Muscle layer of colon (tissue), 2 donors: ENCODE data around the gene SOWAHA.
"Not testable (repeated sequence)": the region's sequence is repeated elsewhere in the genome, so short reads cannot be mapped to it uniquely, and the experiment has no call there.

Experiments
- H3K27ac ChIP-seq: one replicate; pipeline ENCODE4 v1.7.0; 2013; ENCODE audit warnings: low read depth, mild to moderate bottlenecking, low read length, moderate library complexity
- H3K27me3 ChIP-seq, 2 donors: one replicate each; pipeline ENCODE4 v1.7.0; 2013; ENCODE audit warnings: low read length in 2 of 2, mild to moderate bottlenecking in 2 of 2; ENCODE audit not compliant: insufficient read depth in 2 of 2, control insufficient read depth in 1 of 2
- H3K36me3 ChIP-seq: one replicate; pipeline ENCODE4 v1.7.0; 2013; ENCODE audit warnings: mild to moderate bottlenecking, low read length; ENCODE audit not compliant: insufficient read depth
- H3K4me1 ChIP-seq: one replicate; pipeline ENCODE4 v1.7.0; 2013; ENCODE audit warnings: mild to moderate bottlenecking, low read length; ENCODE audit not compliant: insufficient read depth
- H3K4me3 ChIP-seq, 2 donors: one replicate each; pipeline ENCODE4 v1.7.0; 2013; ENCODE audit warnings: low read length in 2 of 2, low read depth in 1 of 2, mild to moderate bottlenecking in 1 of 2, moderate library complexity in 1 of 2
- H3K9ac ChIP-seq: one replicate; pipeline ENCODE4 v1.7.0; 2013; ENCODE audit warnings: low read length
- H3K9me3 ChIP-seq: one replicate; pipeline ENCODE4 v1.7.0; 2013; ENCODE audit warnings: mild to moderate bottlenecking, low read length
- donor health status: abdominal sarcoma.
- donor health status: Adenocarcinoma of cecum.

The SOWAHA gene

GRCh38 chr5:132791026-132791425, 22.1 kb upstream of the SOWAHA start:
- Histone ChIP-seq H3K9ac (no peak overlapping the region), H3K36me3 (no peaks in the 10 kb centered on the region), H3K4me3 (no peak overlapping the region), H3K9me3 (no peaks in the 10 kb centered on the region), H3K4me1 (no peaks in the 10 kb centered on the region), H3K27ac (no peak overlapping the region), H3K27me3 (no peaks in the 10 kb centered on the region)

GRCh38 chr5:132797651-132798050, 15.5 kb upstream of the SOWAHA start:
- Histone ChIP-seq H3K4me1 (no peaks in the 10 kb centered on the region), H3K27ac (no peak overlapping the region), H3K9me3 (no peaks in the 10 kb centered on the region), H3K27me3 (no peaks in the 10 kb centered on the region), H3K4me3 (no peak overlapping the region), H3K9ac (no peak overlapping the region), H3K36me3 (no peaks in the 10 kb centered on the region)

- Histone ChIP-seq H3K36me3 (no peaks in the 10 kb centered on the region), H3K9me3 (no peaks in the 10 kb centered on the region), H3K9ac (no peak overlapping the region), H3K27me3 (no peaks in the 10 kb centered on the region), H3K27ac (no peak overlapping the region), H3K4me1 (no peaks in the 10 kb centered on the region), H3K4me3 (no peak overlapping the region)
These were observed 13.7 kb upstream of the SOWAHA start for GRCh38 chr5:132799392-132799791.

GRCh38 chr5:132800545-132800944, 12.6 kb upstream of the SOWAHA start:
- Histone ChIP-seq H3K9me3 (no peaks in the 10 kb centered on the region), H3K9ac (no peak overlapping the region), H3K27ac (no peak overlapping the region), H3K4me1 (no peaks in the 10 kb centered on the region), H3K27me3 (no peaks in the 10 kb centered on the region), H3K4me3 (no peak overlapping the region), H3K36me3 (no peaks in the 10 kb centered on the region)

GRCh38 chr5:132802044-132802684, 10.9 kb upstream of the SOWAHA start:
- H3K4me1 ChIP-seq = no peaks in the 10 kb centered on the region
- no peaks in the 10 kb centered on the region for H3K36me3 ChIP-seq

GRCh38 chr5:132802685-132803066, 10.4 kb upstream of the SOWAHA start:
- not testable (repeated sequence) for H3K27me3 ChIP-seq, H3K36me3 ChIP-seq, H3K27ac ChIP-seq, H3K4me3 ChIP-seq, H3K4me1 ChIP-seq, H3K9me3 ChIP-seq, H3K9ac ChIP-seq

More at GRCh38 chr5:132802044-132802684, 10.9 kb upstream of the SOWAHA start:
- Histone ChIP-seq H3K4me3 (no peak overlapping the region), H3K27ac (no peak overlapping the region), H3K9me3 (no peaks in the 10 kb centered on the region), H3K27me3 (no peaks in the 10 kb centered on the region), H3K9ac (no peak overlapping the region)

GRCh38 chr5:132804219-132804618, 8.9 kb upstream of the SOWAHA start:
- not testable (repeated sequence) for H3K36me3 ChIP-seq, H3K27ac ChIP-seq, H3K4me1 ChIP-seq

GRCh38 chr5:132805872-132806271, 7.2 kb upstream of the SOWAHA start:
- H3K9me3 ChIP-seq, H3K36me3 ChIP-seq, H3K4me3 ChIP-seq, H3K27me3 ChIP-seq, H3K9ac ChIP-seq, H3K27ac ChIP-seq, H3K4me1 ChIP-seq: not testable (repeated sequence)

More at GRCh38 chr5:132804219-132804618, 8.9 kb upstream of the SOWAHA start:
- H3K27me3 ChIP-seq, H3K4me3 ChIP-seq, H3K9me3 ChIP-seq, H3K9ac ChIP-seq: not testable (repeated sequence)

GRCh38 chr5:132806804-132807162, 6.3 kb upstream of the SOWAHA start:
- H3K4me3 ChIP-seq, H3K27ac ChIP-seq, H3K9ac ChIP-seq, H3K27me3 ChIP-seq, H3K4me1 ChIP-seq, H3K9me3 ChIP-seq, H3K36me3 ChIP-seq: not testable (repeated sequence)

- Histone ChIP-seq H3K27me3 (peaks cover 12 to 15% of the 10 kb centered on the region in 2 donors), H3K4me1 (no peaks in the 10 kb centered on the region), H3K9ac (no peak overlapping the region), H3K9me3 (no peaks in the 10 kb centered on the region), H3K36me3 (no peaks in the 10 kb centered on the region), H3K4me3 (no peak overlapping the region), H3K27ac (no peak overlapping the region)
These were observed 5.8 kb upstream of the SOWAHA start for GRCh38 chr5:132807163-132807838.

GRCh38 chr5:132808448-132808847, 4.7 kb upstream of the SOWAHA start:
- H3K4me3 ChIP-seq = no peak overlapping the region
- H3K9ac ChIP-seq = no peak overlapping the region
- H3K9me3 ChIP-seq = no peaks in the 10 kb centered on the region
- H3K27me3 ChIP-seq = peaks cover 20 to 23% of the 10 kb centered on the region in 2 donors
- H3K36me3 ChIP-seq = no peaks in the 10 kb centered on the region
- no peak overlapping the region for H3K27ac ChIP-seq
- no peaks in the 10 kb centered on the region for H3K4me1 ChIP-seq

GRCh38 chr5:132808866-132809265, 4.2 kb upstream of the SOWAHA start:
- peaks cover 20 to 27% of the 10 kb centered on the region in 2 donors for H3K27me3 ChIP-seq
- H3K36me3 ChIP-seq = no peaks in the 10 kb centered on the region
- no peaks in the 10 kb centered on the region for H3K4me1 ChIP-seq
- no peaks in the 10 kb centered on the region for H3K9me3 ChIP-seq
- no peak overlapping the region for H3K27ac ChIP-seq
- no peak overlapping the region for H3K9ac ChIP-seq
- no peak overlapping the region for H3K4me3 ChIP-seq
